H1 (cell line): ENCODE data around the gene LRP2BP. TPM values are rescaled to one million over a fixed set of nuclear protein-coding genes. Genes with fewer than 3 reads are reported as not detected.

Experiments
- CTCF ChIA-PET: fragments of 300-600 bp; sonication (Branson Sonifier 250); formaldehyde crosslinking; loops from one replicate; lab custom pipeline; 2021; ENCODE audit not compliant: partially characterized antibody; lab: Charles Lee
- POLR2A ChIA-PET: fragments of 300-600 bp; sonication (Branson Sonifier 250); formaldehyde crosslinking; loops from one replicate; lab custom pipeline; 2021; ENCODE audit warnings: inconsistent platforms; ENCODE audit not compliant: partially characterized antibody; lab: Charles Lee
- DNase-seq, 2 experiments: peaks; one replicate each; pipeline versions ENCODE4 v3.0.0 to v3.0.0-alpha.2; 2010 to 2022; ENCODE audit warnings: low spot score in 2 of 2, low read depth in 1 of 2, mixed read lengths in 1 of 2
- FAIRE-seq: peaks from 2 replicates; lab custom pipeline; 2011; peaks lifted over from hg19 to GRCh38; lab: Jason Lieb, UNC
- H2AFZ ChIP-seq: 2 replicates; pipeline ENCODE4 v1.8.1; 2012; ENCODE audit warnings: low read length, inconsistent platforms
- H2AK5ac ChIP-seq: 2 replicates; pipeline ENCODE4 v1.6.1; 2013; ENCODE audit warnings: low read depth, low read length
- H2BK120ac ChIP-seq: replicated peaks from 2 replicates; pipeline ENCODE3; 2013; ENCODE audit warnings: low read depth, low read length, inconsistent platforms
- H2BK12ac ChIP-seq: 2 replicates; pipeline ENCODE4 v1.6.1; 2013; ENCODE audit warnings: low read depth, low read length
- H2BK15ac ChIP-seq: 2 replicates; pipeline ENCODE4 v1.6.1; 2013; ENCODE audit warnings: low read length
- H2BK20ac ChIP-seq: 2 replicates; pipeline ENCODE4 v1.6.1; 2013; ENCODE audit warnings: low read length
- H2BK5ac ChIP-seq: 2 replicates; pipeline ENCODE4 v1.6.1; 2013; ENCODE audit warnings: low read depth, low read length
- H3K14ac ChIP-seq: 2 replicates; pipeline ENCODE4 v1.6.1; 2013; ENCODE audit warnings: inconsistent platforms; ENCODE audit not compliant: insufficient read length
- H3K18ac ChIP-seq: 2 replicates; pipeline ENCODE4 v1.6.1; 2013; ENCODE audit warnings: low read length; ENCODE audit errors: extremely low read depth
- H3K23ac ChIP-seq: 2 replicates; pipeline ENCODE4 v1.6.1; 2013; ENCODE audit warnings: inconsistent platforms; ENCODE audit not compliant: insufficient read length
- H3K23me2 ChIP-seq: 2 replicates; pipeline ENCODE4 v1.6.1; 2013; ENCODE audit warnings: low read depth, low read length
- H3K27ac ChIP-seq: 2 replicates; pipeline ENCODE4 v1.6.1; 2011; ENCODE audit warnings: low read depth, low read length, inconsistent platforms
- H3K27me3 ChIP-seq, 4 experiments: replicated peaks in 1 of 4; 1 replicate in 1 of 4; 2 replicates in 3 of 4; pipeline versions ENCODE4 v1.6.1 to v1.8.1; 2011 to 2013; ENCODE audit warnings: low read length in 3 of 4, mild to moderate bottlenecking in 3 of 4, inconsistent platforms in 2 of 4, mixed read lengths in 2 of 4, moderate library complexity in 1 of 4; ENCODE audit not compliant: control insufficient read depth in 3 of 4, insufficient read depth in 3 of 4; ENCODE audit errors: extremely low read depth in 1 of 4
- H3K36me3 ChIP-seq, 4 experiments: 2 replicates each; pipeline versions ENCODE4 v1.6.1 to v1.8.1; 2011 to 2013; ENCODE audit warnings: mild to moderate bottlenecking in 4 of 4, low read length in 3 of 4, moderate library complexity in 2 of 4, control low read depth in 1 of 4, inconsistent platforms in 1 of 4; ENCODE audit not compliant: insufficient read depth in 4 of 4, control insufficient read depth in 2 of 4
- H3K4ac ChIP-seq: replicated peaks from 2 replicates; pipeline ENCODE3; 2013; ENCODE audit warnings: low read length, low read depth, mixed read lengths, inconsistent platforms; ENCODE audit not compliant: insufficient read length
- H3K4me1 ChIP-seq, 4 experiments: replicated peaks in 1 of 4; 1 replicate in 1 of 4; 2 replicates in 3 of 4; pipeline versions ENCODE4 v1.6.1 to v1.8.1; 2011 to 2013; ENCODE audit warnings: low read length in 3 of 4, inconsistent platforms in 2 of 4, mixed read lengths in 1 of 4; ENCODE audit not compliant: insufficient read depth in 4 of 4, control insufficient read depth in 3 of 4
- H3K4me2 ChIP-seq, 2 experiments: 2 replicates each; pipeline versions ENCODE4 v1.6.1 to v1.8.1; 2011 to 2013; ENCODE audit warnings: low read depth in 2 of 2, low read length in 2 of 2, control low read depth in 1 of 2, inconsistent platforms in 1 of 2, mild to moderate bottlenecking in 1 of 2; ENCODE audit not compliant: insufficient read depth in 1 of 2
- H3K4me3 ChIP-seq, 4 experiments: fragments of 200-600, 300-600 bp in 1 of 4; sonication (generic), shearing (Covaris generic), sonication (Bioruptor Twin) in 1 of 4; 2 replicates each; pipeline versions ENCODE4 v1.5.1 to v1.8.1; 2011 to 2016; ENCODE audit warnings: low read length in 4 of 4, low read depth in 3 of 4, control low read depth in 2 of 4, inconsistent platforms in 2 of 4, mild to moderate bottlenecking in 2 of 4, mixed read lengths in 1 of 4, moderate library complexity in 1 of 4; ENCODE audit not compliant: insufficient read depth in 2 of 4; ENCODE audit errors: extremely low read depth in 1 of 4
- H3K56ac ChIP-seq: replicated peaks from 2 replicates; pipeline ENCODE3; 2013; ENCODE audit warnings: low read depth, mild to moderate bottlenecking, mixed read lengths, low read length, inconsistent platforms; ENCODE audit not compliant: insufficient read length
- H3K79me1 ChIP-seq: 2 replicates; pipeline ENCODE4 v1.6.1; 2013; ENCODE audit warnings: low read depth, low read length, control low read depth
- H3K79me2 ChIP-seq, 2 experiments: 2 replicates each; pipeline versions ENCODE4 v1.6.1 to v1.8.1; 2012 to 2013; ENCODE audit warnings: low read length in 2 of 2, mild to moderate bottlenecking in 2 of 2, inconsistent platforms in 1 of 2; ENCODE audit not compliant: insufficient read depth in 2 of 2, control insufficient read depth in 1 of 2
- H3K9ac ChIP-seq, 4 experiments: replicated peaks in 1 of 4; 1 replicate in 1 of 4; 2 replicates in 3 of 4; pipeline versions ENCODE4 v1.6.1 to v1.8.1; 2011 to 2013; ENCODE audit warnings: low read depth in 3 of 4, low read length in 3 of 4, control low read depth in 2 of 4, mild to moderate bottlenecking in 2 of 4, moderate library complexity in 2 of 4, inconsistent platforms in 1 of 4; ENCODE audit errors: extremely low read depth in 1 of 4
- H3K9me3 ChIP-seq, 2 experiments: 2 replicates each; pipeline versions ENCODE4 v1.6.1 to v1.8.1; 2012 to 2013; ENCODE audit warnings: mild to moderate bottlenecking in 2 of 2, moderate library complexity in 2 of 2, control low read depth in 1 of 2, inconsistent platforms in 1 of 2, low read depth in 1 of 2, low read length in 1 of 2, mixed read lengths in 1 of 2; ENCODE audit not compliant: insufficient read depth in 2 of 2
- H4K20me1 ChIP-seq, 2 experiments: replicated peaks in 1 of 2; 2 replicates each; pipeline versions ENCODE3 to v1.8.1; 2011 to 2013; ENCODE audit warnings: inconsistent platforms in 2 of 2, low read length in 2 of 2, mild to moderate bottlenecking in 1 of 2; ENCODE audit not compliant: insufficient read depth in 2 of 2, control insufficient read depth in 1 of 2
- H4K5ac ChIP-seq: 2 replicates; pipeline ENCODE4 v1.6.1; 2013; ENCODE audit warnings: low read length, low read depth, mixed read lengths, inconsistent platforms; ENCODE audit not compliant: insufficient read length
- H4K8ac ChIP-seq: 2 replicates; pipeline ENCODE4 v1.8.0; 2013; ENCODE audit warnings: mild to moderate bottlenecking, moderate library complexity, low read length, inconsistent platforms; ENCODE audit not compliant: insufficient read depth; ENCODE audit errors: extremely low read depth
- H4K91ac ChIP-seq: replicated peaks from 2 replicates; pipeline ENCODE3; 2013; ENCODE audit warnings: low read length, mixed read lengths, inconsistent platforms; ENCODE audit not compliant: insufficient read length
- ATF2 ChIP-seq: IDR thresholded peaks from 2 replicates; pipeline ENCODE4 v1.6.1; 2012; ENCODE audit warnings: low read length, inconsistent platforms
- ATF3 ChIP-seq: IDR thresholded peaks from 2 replicates; pipeline ENCODE4 v1.6.1; 2011; ENCODE audit warnings: low read depth, mild to moderate bottlenecking, low read length; ENCODE audit not compliant: insufficient read depth
- CBX8 ChIP-seq: fragments of 300-800, 300-1000 bp; sonication (generic); IDR thresholded peaks from 2 replicates; pipeline ENCODE4 v1.7.1; 2016; ENCODE audit warnings: low read depth, low read length, borderline replicate concordance
- HDAC6 ChIP-seq: IDR thresholded peaks from one replicate; pipeline ENCODE4 v1.7.1; 2012; ENCODE audit warnings: low read depth, mild to moderate bottlenecking, inconsistent platforms, low read length, moderate library complexity
- JUND ChIP-seq: IDR thresholded peaks from 2 replicates; pipeline ENCODE4 v1.6.1; 2011; ENCODE audit warnings: mild to moderate bottlenecking, improper control_type of control experiment, low read length
- MAFK ChIP-seq: IDR thresholded peaks from 2 replicates; pipeline ENCODE4 v1.6.1; 2012; ENCODE audit warnings: low read depth, mild to moderate bottlenecking, improper control_type of control experiment, low read length
- POLR2A ChIP-seq, 2 experiments: IDR thresholded peaks; 1 replicate in 1 of 2; 2 replicates in 1 of 2; pipeline ENCODE4 v1.6.1; 2011; ENCODE audit warnings: low read depth in 2 of 2, low read length in 2 of 2, mild to moderate bottlenecking in 2 of 2; ENCODE audit errors: control extremely low read depth in 1 of 2
- RXRA ChIP-seq: IDR thresholded peaks from 2 replicates; pipeline ENCODE4 v1.6.1; 2011; ENCODE audit warnings: low read depth, mild to moderate bottlenecking, low read length, moderate library complexity; ENCODE audit not compliant: insufficient read depth
- TBP ChIP-seq: IDR thresholded peaks from 2 replicates; pipeline ENCODE4 v1.6.1; 2011; ENCODE audit warnings: low read depth, low read length, improper control_type of control experiment
- WGBS, 2 experiments: shearing (Covaris generic) in 1 of 2; methylation state at CpG; one replicate each; pipeline versions ENCODE4 v1.1.6 to v1.1.7; 2013 to 2015; ENCODE audit warnings: low lambda C conversion rate in 2 of 2, mixed read lengths in 2 of 2, inconsistent platforms in 1 of 2, low coverage in 1 of 2, missing lambda C conversion rate in 1 of 2; ENCODE audit not compliant: insufficient replicate concordance in 2 of 2, insufficient coverage in 1 of 2, insufficient read length in 1 of 2; ENCODE audit errors: extremely low coverage in 1 of 2, missing lambda C conversion rate in 1 of 2; 5-methylcytosine and 5-hydroxymethylcytosine counted together
- polyA plus RNA-seq, 7 experiments: library from polyadenylated mRNA; depleted of rRNA in 3 of 7; stranded (reverse) in 5 of 7; unstranded in 2 of 7; fragments of >200 nt in 5 of 7; fragments of 200-250 nt in 2 of 7; gene quantifications; 1 replicate in 5 of 7; 2 replicates in 1 of 7; 4 replicates in 1 of 7; pipeline versions ENCODE4 v1.2.1 to v1.2.3, GENCODE V29; 2011 to 2013; ENCODE audit warnings: missing spikeins in 2 of 7, mixed read lengths in 2 of 7
- total RNA-seq: library from RNA; stranded (reverse); fragmentation: NEBNext Ultra II Directional; extraction: Animal tissue kit (Norgen Biotek cat#: 25700); gene quantifications from 2 replicates; pipeline ENCODE4 v1.2.1, GENCODE V29; 2021

LRP2BP gene
- total and polyA plus RNA-seq, 2 of the 8 experiments (the other 6 are each of a cell fraction or from before 2014, with no cell fraction given): 0.12 to 0.30 TPM

- DNase-seq (no peak), FAIRE-seq (no peak)
- peaks cover 0 to 4% (median 0%) of the 10 kb centered on the region in 4 experiments; a peak in 1 of 8 replicates for H3K36me3 ChIP-seq
- no peak overlapping the region for H2BK15ac ChIP-seq
- H4K91ac ChIP-seq: no peak overlapping the region
- H2BK12ac ChIP-seq: peak overlapping the region; percentile 33; the same call in 1 of the 2 replicates
- no peak overlapping the region for H2AFZ ChIP-seq
- H2AK5ac ChIP-seq: no peak overlapping the region
- POLR2A ChIA-PET: interaction anchor here (1.3 to 1.4 kb wide), 2 partner anchors 17 to 26 kb away, joined by 3 read pairs; partner anchors contain the start of gene ANKRD37
- H3K27ac ChIP-seq: no peak overlapping the region
- no peak overlapping the region for H2BK120ac ChIP-seq
- H4K5ac ChIP-seq: no peak overlapping the region
- H3K9ac ChIP-seq: no peak overlapping the region
- no peak overlapping the region for H2BK5ac ChIP-seq
- CTCF ChIA-PET: interaction anchor here (1.2 kb wide), 1 partner anchor 659 kb away, joined by 3 read pairs; no protein-coding TSS in a partner anchor
- H3K27me3 ChIP-seq: no peaks in the 10 kb centered on the region
- no peak overlapping the region for H3K4me3 ChIP-seq
- no peak overlapping the region for H3K4ac ChIP-seq
- H3K79me2 ChIP-seq: no peaks in the 10 kb centered on the region
- H3K9me3 ChIP-seq: peaks cover 0 to 7% of the 10 kb centered on the region in 2 experiments; a peak in 1 of 4 replicates
- H3K4me2 ChIP-seq: no peak overlapping the region
- H3K23me2 ChIP-seq: no peaks in the 10 kb centered on the region; the same call in 1 of the 2 replicates
- peaks cover 0 to 4% (median 3%) of the 10 kb centered on the region in 4 experiments; a peak in 2 of 7 replicates for H3K4me1 ChIP-seq
- no peak overlapping the region for H3K56ac ChIP-seq
- no peak overlapping the region for H2BK20ac ChIP-seq
- H3K18ac ChIP-seq: no peak overlapping the region
- H3K14ac ChIP-seq: no peak overlapping the region
- H4K8ac ChIP-seq: no peak overlapping the region
- 91% methylated on average over 13 of the region's 13 CpGs; no CpG with 5 or more reads in 1 of the 2 experiments for WGBS, 2 experiments
- no peaks in the 10 kb centered on the region for H3K79me1 ChIP-seq
- H4K20me1 ChIP-seq: no peaks in the 10 kb centered on the region
- H3K23ac ChIP-seq: no peak overlapping the region
- TF ChIP-seq ATF3 (no peak), CBX8 (no peak), ATF2 (no peak), POLR2A (IDR thresholded peaks at IDR 0.05; ENCODE audit: control extremely low read depth in 1 of 2, low read depth in 2 of 2, low read length in 2 of 2) (no peak), HDAC6 (no peak), RXRA (no peak), JUND (no peak), MAFK (no peak), TBP (no peak)
Observed at GRCh38 chr4:185379326-185380295, 16.1 kb downstream of the LRP2BP start.
